Testis (tissue), 3 donors: ENCODE measurements around the gene POPDC3. TPM values are rescaled to one million over a fixed set of nuclear protein-coding genes. Genes with fewer than 3 reads are reported as not detected.

Experiments used
- DNase-seq: peaks from one replicate; pipeline ENCODE4 v3.0.0-alpha.2; 2019
- H3K27ac ChIP-seq, 2 donors: fragments of 200-600 bp; sonication (generic); one replicate each; pipeline ENCODE4 v1.5.1; 2019
- H3K27me3 ChIP-seq: fragments of 200-600 bp; sonication (generic); one replicate; pipeline ENCODE4 v1.5.1; 2019
- H3K36me3 ChIP-seq: fragments of 200-600 bp; sonication (generic); one replicate; pipeline ENCODE4 v1.5.1; 2017; ENCODE audit warnings: low read depth; ENCODE audit errors: missing control alignments
- H3K4me1 ChIP-seq: fragments of 200-600 bp; sonication (generic); one replicate; pipeline ENCODE4 v1.5.1; 2019
- H3K4me3 ChIP-seq, 2 donors: fragments of 200-600 bp; sonication (generic); one replicate each; pipeline ENCODE4 v1.5.1; 2017 to 2019
- H3K9me3 ChIP-seq: fragments of 200-600 bp; sonication (generic); one replicate; pipeline ENCODE4 v1.5.1; 2017
- POLR2A ChIP-seq: fragments of 450-650 bp; IDR thresholded peaks from one replicate; pipeline ENCODE4 v1.6.1; 2017; ENCODE audit warnings: antibody characterized with exemption, mild to moderate bottlenecking, moderate library complexity
- WGBS, 2 donors: methylation state at CpG; one replicate each; pipeline ENCODE4 v1.1.5; 2018; 5-methylcytosine and 5-hydroxymethylcytosine counted together
- intact Hi-C: fragments of 100-400 bp; cut with DNase I; formaldehyde crosslinking; loops from one replicate; pipeline ENCODE4 v1.15.1; 2023; ENCODE audit warnings: low total_unique reads
- polyA plus RNA-seq: library from polyadenylated mRNA; stranded (reverse); fragments of 350-450 nt; fragmentation: Illumina TruSeq; extraction: RNeasy Lipid Tissue Mini Kit (QIAGEN cat#74804); gene quantifications from one replicate; pipeline ENCODE4 v1.2.3, GENCODE V29; 2014; ENCODE audit warnings: low read depth, low replicate concordance; ENCODE audit not compliant: insufficient read depth
- total RNA-seq, 2 donors: library from RNA; depleted of rRNA; stranded (reverse); fragments of >200 nt; gene quantifications; one replicate each; pipeline ENCODE4 v1.2.3, GENCODE V29; 2016
- TF ChIP-seq, protein P1 (sequence below), 3 experiments: fragments of 450-650 bp in 2 of 3; fragments of 200-600 bp in 1 of 3; sonication (generic) in 1 of 3; IDR thresholded peaks; one replicate each; pipeline ENCODE4 v1.5.1; 2016 to 2019; ENCODE audit warnings: antibody characterized with exemption in 3 of 3, mild to moderate bottlenecking in 2 of 3, moderate library complexity in 1 of 3

POPDC3 gene
- total and polyA plus RNA-seq, 3 donors from 2014 or later = 7.8 to 13.8 (median 9.8) TPM

DNA sequence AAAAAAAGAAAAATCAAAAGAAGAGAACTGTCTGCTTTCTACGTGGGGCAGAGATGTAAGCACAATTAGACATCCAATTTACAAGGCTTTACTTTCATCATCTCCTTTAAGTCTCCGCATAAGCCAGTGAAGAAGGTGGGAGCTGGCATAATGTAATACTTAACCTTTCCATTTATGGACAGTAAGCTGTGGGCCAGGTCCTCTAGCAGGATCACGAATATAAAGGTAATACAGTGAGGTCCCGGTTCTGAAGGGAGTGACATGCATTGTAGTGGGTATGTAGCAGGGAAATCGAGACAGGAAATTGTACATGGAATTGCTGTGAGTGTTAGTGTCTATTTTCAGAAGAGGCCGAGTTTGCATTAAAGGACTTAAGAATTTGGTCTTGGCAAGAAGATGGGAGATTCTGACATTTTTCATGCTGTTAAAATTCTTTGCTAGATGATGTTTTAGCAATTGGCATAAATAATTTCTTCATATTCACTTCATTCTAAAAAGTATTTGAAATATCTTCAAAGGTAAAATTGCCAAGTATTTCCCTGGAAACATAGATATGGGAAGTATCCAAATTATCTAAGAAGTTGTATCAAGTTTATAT, 20.4 kb upstream of the POPDC3 start:
- H3K36me3 ChIP-seq = no peaks in the 10 kb centered on the region
- no peaks in the 10 kb centered on the region for H3K4me1 ChIP-seq
- H3K4me3 ChIP-seq = no peak overlapping the region
- no peak for DNase-seq
- no peaks in the 10 kb centered on the region for H3K9me3 ChIP-seq
- no peak overlapping the region for H3K27ac ChIP-seq
- H3K27me3 ChIP-seq = no peaks in the 10 kb centered on the region
- WGBS, 2 donors = 86 to 91% methylated on average over 6 of the region's 6 CpGs
- intact Hi-C loops = no loop called here
- TF ChIP-seq, protein P1, sequence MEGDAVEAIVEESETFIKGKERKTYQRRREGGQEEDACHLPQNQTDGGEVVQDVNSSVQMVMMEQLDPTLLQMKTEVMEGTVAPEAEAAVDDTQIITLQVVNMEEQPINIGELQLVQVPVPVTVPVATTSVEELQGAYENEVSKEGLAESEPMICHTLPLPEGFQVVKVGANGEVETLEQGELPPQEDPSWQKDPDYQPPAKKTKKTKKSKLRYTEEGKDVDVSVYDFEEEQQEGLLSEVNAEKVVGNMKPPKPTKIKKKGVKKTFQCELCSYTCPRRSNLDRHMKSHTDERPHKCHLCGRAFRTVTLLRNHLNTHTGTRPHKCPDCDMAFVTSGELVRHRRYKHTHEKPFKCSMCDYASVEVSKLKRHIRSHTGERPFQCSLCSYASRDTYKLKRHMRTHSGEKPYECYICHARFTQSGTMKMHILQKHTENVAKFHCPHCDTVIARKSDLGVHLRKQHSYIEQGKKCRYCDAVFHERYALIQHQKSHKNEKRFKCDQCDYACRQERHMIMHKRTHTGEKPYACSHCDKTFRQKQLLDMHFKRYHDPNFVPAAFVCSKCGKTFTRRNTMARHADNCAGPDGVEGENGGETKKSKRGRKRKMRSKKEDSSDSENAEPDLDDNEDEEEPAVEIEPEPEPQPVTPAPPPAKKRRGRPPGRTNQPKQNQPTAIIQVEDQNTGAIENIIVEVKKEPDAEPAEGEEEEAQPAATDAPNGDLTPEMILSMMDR (IDR thresholded peaks at IDR 0.05) = no peak
- no peak for TF ChIP-seq POLR2A

DNA sequence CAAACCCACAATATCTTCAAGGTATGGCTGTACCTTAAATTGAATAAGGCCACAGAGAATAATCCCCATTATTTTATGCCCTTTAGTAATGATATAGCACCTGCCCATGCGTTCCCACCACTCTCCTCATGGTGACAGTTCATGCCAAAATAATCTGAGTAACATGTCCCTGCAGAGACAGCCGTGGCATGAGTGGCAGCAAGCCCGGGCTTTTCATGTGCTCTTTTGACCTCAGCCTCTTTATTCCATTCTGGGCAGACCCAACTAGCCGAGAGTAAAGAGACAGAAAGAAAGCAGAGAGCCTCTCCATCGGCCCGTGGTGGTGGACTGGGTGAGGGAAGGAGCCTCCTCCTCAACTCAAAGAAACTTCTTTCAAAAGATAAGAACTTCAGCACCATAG, 19.9 kb upstream of the POPDC3 start:
- intact Hi-C loops = no loop called here
- TF ChIP-seq POLR2A = no peak
- TF ChIP-seq, protein P1 (IDR thresholded peaks at IDR 0.05) = no peak
- DNase-seq = no peak
- Histone ChIP-seq H3K9me3 (no peaks in the 10 kb centered on the region), H3K27me3 (no peaks in the 10 kb centered on the region), H3K4me3 (no peak overlapping the region), H3K4me1 (no peaks in the 10 kb centered on the region), H3K36me3 (no peaks in the 10 kb centered on the region), H3K27ac (no peak overlapping the region)
- 57 to 59% methylated on average over 6 of the region's 6 CpGs for WGBS, 2 donors

DNA sequence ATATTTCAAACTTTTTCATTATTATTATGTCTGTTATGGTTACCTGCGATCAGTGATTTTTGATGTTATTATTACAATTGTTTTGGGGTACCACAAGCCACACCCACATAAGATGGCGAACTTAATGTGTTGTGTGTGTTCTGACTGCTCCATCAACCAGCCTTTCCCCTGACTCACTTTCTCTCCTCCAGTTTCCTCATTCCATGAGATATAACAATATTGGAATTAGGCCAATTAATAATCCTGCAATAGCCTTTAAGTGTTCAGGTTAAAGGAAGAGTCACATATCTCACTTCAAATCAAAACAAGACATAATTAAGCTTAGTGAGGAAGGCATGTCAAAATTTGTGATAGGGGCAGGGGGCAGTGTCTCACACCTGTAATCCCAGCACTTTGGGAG, 16.3 kb upstream of the POPDC3 start:
- DNase-seq = no peak
- H3K27ac ChIP-seq = no peak overlapping the region
- intact Hi-C loops = no loop called here
- 92 to 97% methylated on average over 2 of the region's 2 CpGs for WGBS, 2 donors
- no peak for TF ChIP-seq POLR2A
- TF ChIP-seq, protein P1 (IDR thresholded peaks at IDR 0.05) = no peak
- H3K9me3 ChIP-seq = no peaks in the 10 kb centered on the region
- H3K36me3 ChIP-seq = no peaks in the 10 kb centered on the region
- no peak overlapping the region for H3K4me3 ChIP-seq
- H3K27me3 ChIP-seq = no peaks in the 10 kb centered on the region
- no peaks in the 10 kb centered on the region for H3K4me1 ChIP-seq

DNA sequence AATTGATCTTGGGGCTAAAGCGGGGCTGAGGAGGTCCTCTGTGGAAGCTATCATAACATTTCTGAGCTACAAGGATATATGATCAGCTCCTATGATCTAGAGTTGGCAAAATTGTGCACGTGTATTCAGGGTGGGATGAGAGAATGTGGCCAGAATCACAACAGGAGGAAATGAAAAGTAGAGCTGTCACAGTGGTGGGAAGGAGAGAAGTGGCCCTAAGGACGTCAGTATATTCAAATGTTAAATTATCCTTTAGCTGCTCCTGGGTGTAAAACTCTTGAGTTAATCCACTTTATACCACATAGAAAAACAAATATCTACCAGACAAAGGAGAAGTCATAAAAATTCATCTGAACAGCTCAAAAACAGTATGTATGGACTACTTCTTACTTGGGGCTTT, 14.8 kb upstream of the POPDC3 start:
- no peaks in the 10 kb centered on the region for H3K27me3 ChIP-seq
- no peak for DNase-seq
- intact Hi-C loops = no loop called here
- TF ChIP-seq, protein P1 (IDR thresholded peaks at IDR 0.05) = no peak
- TF ChIP-seq POLR2A = no peak
- no peak overlapping the region for H3K4me3 ChIP-seq
- no peaks in the 10 kb centered on the region for H3K36me3 ChIP-seq
- WGBS, 2 donors = 70 to 77% methylated on average over 3 of the region's 3 CpGs
- H3K4me1 ChIP-seq = no peaks in the 10 kb centered on the region
- H3K9me3 ChIP-seq = no peaks in the 10 kb centered on the region
- no peak overlapping the region for H3K27ac ChIP-seq

DNA sequence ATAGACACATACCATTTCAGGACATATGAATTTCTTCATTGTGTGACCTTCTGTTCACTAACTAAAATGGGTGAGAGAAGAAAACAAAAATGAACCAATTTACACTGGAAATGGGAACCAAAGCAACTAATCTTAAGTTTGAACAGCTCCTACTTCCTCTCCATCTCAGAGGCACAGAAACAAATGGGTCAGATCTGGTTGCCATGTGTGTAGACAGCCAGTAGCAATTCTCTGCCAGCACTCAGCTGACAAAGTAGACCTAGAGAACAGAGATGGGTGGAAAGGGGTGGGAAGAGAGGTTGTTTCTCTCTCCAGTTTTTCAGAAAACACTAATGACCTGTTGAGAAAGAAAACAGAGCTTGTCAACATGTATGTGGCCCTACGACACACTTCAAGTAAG, 14.3 kb upstream of the POPDC3 start:
- WGBS, 2 donors = 85 to 94% methylated on average over 1 of the region's 1 CpG
- intact Hi-C loops = no loop called here
- H3K4me3 ChIP-seq = no peak overlapping the region

More for the DNA sequence above, 14.3 kb upstream of the POPDC3 start:
- DNase-seq = no peak
- no peaks in the 10 kb centered on the region for H3K9me3 ChIP-seq
- H3K36me3 ChIP-seq = no peaks in the 10 kb centered on the region
- no peak for TF ChIP-seq POLR2A
- TF ChIP-seq, protein P1 (IDR thresholded peaks at IDR 0.05) = no peak
- no peaks in the 10 kb centered on the region for H3K27me3 ChIP-seq
- H3K27ac ChIP-seq = no peak overlapping the region
- no peaks in the 10 kb centered on the region for H3K4me1 ChIP-seq
